Adrenal gland (tissue), 5 donors: Measurements from ENCODE around the gene TOM1L1.

ENCODE experiments used
- POLR2A ChIP-seq, 2 donors: fragments of 450-650 bp; IDR thresholded peaks; one replicate each; pipeline ENCODE4 v1.6.1; 2017; ENCODE audit warnings: antibody characterized with exemption in 2 of 2, mild to moderate bottlenecking in 2 of 2, moderate library complexity in 1 of 2
- TF ChIP-seq, protein P1 (sequence below), 6 experiments: fragments of 450-650 bp in 4 of 6; fragments of 200-600 bp in 2 of 6; sonication (generic) in 1 of 6; IDR thresholded peaks; 1 replicate in 5 of 6; 2 replicates in 1 of 6; pipeline versions ENCODE4 v1.5.1 to v1.8.0; 2016 to 2021; ENCODE audit warnings: antibody characterized with exemption in 6 of 6, mild to moderate bottlenecking in 2 of 6, moderate library complexity in 1 of 6
- donor health status: DM: no; HTN: no; CAD: no.

GRCh38 chr17:54888981-54889380 lies 11.7 kb upstream of the TOM1L1 start:
- TF ChIP-seq, protein P1, sequence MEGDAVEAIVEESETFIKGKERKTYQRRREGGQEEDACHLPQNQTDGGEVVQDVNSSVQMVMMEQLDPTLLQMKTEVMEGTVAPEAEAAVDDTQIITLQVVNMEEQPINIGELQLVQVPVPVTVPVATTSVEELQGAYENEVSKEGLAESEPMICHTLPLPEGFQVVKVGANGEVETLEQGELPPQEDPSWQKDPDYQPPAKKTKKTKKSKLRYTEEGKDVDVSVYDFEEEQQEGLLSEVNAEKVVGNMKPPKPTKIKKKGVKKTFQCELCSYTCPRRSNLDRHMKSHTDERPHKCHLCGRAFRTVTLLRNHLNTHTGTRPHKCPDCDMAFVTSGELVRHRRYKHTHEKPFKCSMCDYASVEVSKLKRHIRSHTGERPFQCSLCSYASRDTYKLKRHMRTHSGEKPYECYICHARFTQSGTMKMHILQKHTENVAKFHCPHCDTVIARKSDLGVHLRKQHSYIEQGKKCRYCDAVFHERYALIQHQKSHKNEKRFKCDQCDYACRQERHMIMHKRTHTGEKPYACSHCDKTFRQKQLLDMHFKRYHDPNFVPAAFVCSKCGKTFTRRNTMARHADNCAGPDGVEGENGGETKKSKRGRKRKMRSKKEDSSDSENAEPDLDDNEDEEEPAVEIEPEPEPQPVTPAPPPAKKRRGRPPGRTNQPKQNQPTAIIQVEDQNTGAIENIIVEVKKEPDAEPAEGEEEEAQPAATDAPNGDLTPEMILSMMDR (IDR thresholded peaks at IDR 0.05), result no peak
- TF ChIP-seq POLR2A (IDR thresholded peaks at IDR 0.05), result no peak
